HepG2 (cell line): Measurements from ENCODE around the gene PCNT. TPM values are rescaled to one million over a fixed set of nuclear protein-coding genes. Genes with fewer than 3 reads are reported as not detected.
A peak's percentile ranks its signal among the peaks of the same experiment; 100 is the strongest.

Source experiments
- GLI4 ChIP-seq: sonication (generic); formaldehyde crosslinking; IDR thresholded peaks from 2 replicates; pipeline ENCODE4 v1.5.1; 2020; ENCODE audit warnings: missing genetic modification reagents, mild to moderate bottlenecking, moderate library complexity, borderline replicate concordance
- RBFOX2 ChIP-seq: fragments of 200-400 bp; formaldehyde crosslinking; IDR thresholded peaks from 2 replicates; pipeline ENCODE4 v1.6.1; 2017; ENCODE audit warnings: low read depth, mild to moderate bottlenecking, low read length
- SIN3A ChIP-seq: IDR thresholded peaks from 2 replicates; pipeline ENCODE4 v1.6.1; 2011; ENCODE audit warnings: low read depth, mild to moderate bottlenecking, control low read depth, low read length, borderline replicate concordance
- THAP11 ChIP-seq: IDR thresholded peaks from 2 replicates; pipeline ENCODE4 v1.6.1; 2016; ENCODE audit warnings: missing biosample characterization, missing genetic modification reagents
- ZNF550 ChIP-seq: sonication (generic); formaldehyde crosslinking; IDR thresholded peaks from 2 replicates; pipeline ENCODE4 v1.4.0; 2020; ENCODE audit warnings: mild to moderate bottlenecking, missing genetic modification reagents, borderline replicate concordance
- ZNF598 ChIP-seq: sonication (generic); formaldehyde crosslinking; IDR thresholded peaks from 2 replicates; pipeline ENCODE4 v1.5.1; 2020; ENCODE audit warnings: mild to moderate bottlenecking, missing genetic modification reagents, borderline replicate concordance
- ZNF792 ChIP-seq: IDR thresholded peaks from 2 replicates; pipeline ENCODE4 v1.6.1; 2016
- polyA plus RNA-seq, 8 experiments: library from polyadenylated mRNA; depleted of rRNA in 3 of 8; stranded (reverse) in 7 of 8; unstranded in 1 of 8; fragments of >200 nt; fragmentation: Illumina TruSeq in 4 of 8; extraction: Trizol in 4 of 8; gene quantifications; 2 replicates each; pipeline versions ENCODE4 v1.2.1 to v1.2.3, GENCODE V29; 2011 to 2016; ENCODE audit warnings: low read depth in 4 of 8, missing spikeins in 1 of 8, mixed read lengths in 1 of 8; ENCODE audit not compliant: insufficient read depth in 1 of 8
- total RNA-seq, 5 experiments: library from RNA; depleted of rRNA; stranded (reverse); fragments of >200 nt; fragmentation: Illumina TruSeq; extraction: Trizol; gene quantifications; 2 replicates each; pipeline ENCODE4 v1.2.3, GENCODE V29; 2016; ENCODE audit warnings: low read depth in 1 of 5
- TF ChIP-seq, protein P1 (sequence below): sonication (generic); formaldehyde crosslinking; IDR thresholded peaks from 2 replicates; pipeline ENCODE4 v1.5.1; 2020; ENCODE audit warnings: mild to moderate bottlenecking, missing genetic modification reagents, moderate library complexity
- TF ChIP-seq, protein P2 (sequence below): sonication (generic); formaldehyde crosslinking; IDR thresholded peaks from 2 replicates; pipeline ENCODE4 v1.5.1; 2020; ENCODE audit warnings: missing genetic modification reagents, mild to moderate bottlenecking, borderline replicate concordance

Gene PCNT
- total and polyA plus RNA-seq, 2 of the 13 experiments (the other 11 are each of a cell fraction or from before 2014, with no cell fraction given) = 5.6 to 12.4 TPM

DNA sequence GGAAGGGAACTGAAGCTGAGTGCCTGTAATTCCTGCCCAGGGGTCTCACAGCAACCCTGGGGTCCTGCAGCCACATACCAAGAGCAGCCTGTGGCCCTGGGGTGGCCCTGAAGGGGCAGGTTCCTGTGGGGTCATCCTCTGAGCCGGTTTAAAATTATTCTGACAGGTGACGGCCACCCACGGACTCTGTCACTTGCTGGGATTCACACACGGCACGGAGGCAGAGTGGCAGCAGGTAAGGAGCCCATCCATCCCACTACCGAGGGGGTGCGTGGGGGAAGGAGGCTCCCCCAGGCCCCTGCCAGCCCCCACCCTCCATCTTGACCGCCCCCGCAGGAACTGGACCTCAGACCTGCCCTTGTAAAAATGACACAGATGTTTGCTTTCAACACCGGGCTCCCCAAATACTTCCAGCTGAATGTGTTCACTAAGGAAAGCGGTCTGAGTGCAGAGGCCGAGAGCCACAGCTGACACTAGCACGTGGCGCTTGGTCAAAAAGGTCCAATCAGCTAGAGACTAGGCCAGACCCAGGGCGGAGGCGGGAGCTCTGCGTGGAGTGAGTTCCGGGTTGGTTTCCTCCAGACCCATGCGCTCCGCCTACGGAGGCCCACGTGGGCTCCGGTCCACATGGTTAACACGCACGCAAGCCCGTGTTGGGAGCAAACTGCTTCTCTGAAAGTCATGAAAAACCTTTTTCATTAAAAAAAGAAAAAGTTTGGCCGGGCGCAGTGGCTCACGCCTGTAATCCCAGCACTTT is 27.8 kb upstream of the PCNT start (continued):
- TF ChIP-seq ZNF550 (CRISPR knock-in tag) (no peak), SIN3A (peak; percentile 70), THAP11 (CRISPR knock-in tag) (peak; percentile 48), ZNF598 (CRISPR knock-in tag) (peak; percentile 59; the same call in 1 of the 2 replicates), GLI4 (CRISPR knock-in tag) (no peak), ZNF792 (0 out of 2 replicates have a peak, but pooled peaks have one; percentile 33), RBFOX2 (no peak)
- TF ChIP-seq, protein P1, sequence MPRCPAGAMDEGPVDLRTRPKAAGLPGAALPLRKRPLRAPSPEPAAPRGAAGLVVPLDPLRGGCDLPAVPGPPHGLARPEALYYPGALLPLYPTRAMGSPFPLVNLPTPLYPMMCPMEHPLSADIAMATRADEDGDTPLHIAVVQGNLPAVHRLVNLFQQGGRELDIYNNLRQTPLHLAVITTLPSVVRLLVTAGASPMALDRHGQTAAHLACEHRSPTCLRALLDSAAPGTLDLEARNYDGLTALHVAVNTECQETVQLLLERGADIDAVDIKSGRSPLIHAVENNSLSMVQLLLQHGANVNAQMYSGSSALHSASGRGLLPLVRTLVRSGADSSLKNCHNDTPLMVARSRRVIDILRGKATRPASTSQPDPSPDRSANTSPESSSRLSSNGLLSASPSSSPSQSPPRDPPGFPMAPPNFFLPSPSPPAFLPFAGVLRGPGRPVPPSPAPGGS (CRISPR knock-in tag) = peak; percentile 27; the same call in 1 of the 2 replicates
- TF ChIP-seq, protein P2, sequence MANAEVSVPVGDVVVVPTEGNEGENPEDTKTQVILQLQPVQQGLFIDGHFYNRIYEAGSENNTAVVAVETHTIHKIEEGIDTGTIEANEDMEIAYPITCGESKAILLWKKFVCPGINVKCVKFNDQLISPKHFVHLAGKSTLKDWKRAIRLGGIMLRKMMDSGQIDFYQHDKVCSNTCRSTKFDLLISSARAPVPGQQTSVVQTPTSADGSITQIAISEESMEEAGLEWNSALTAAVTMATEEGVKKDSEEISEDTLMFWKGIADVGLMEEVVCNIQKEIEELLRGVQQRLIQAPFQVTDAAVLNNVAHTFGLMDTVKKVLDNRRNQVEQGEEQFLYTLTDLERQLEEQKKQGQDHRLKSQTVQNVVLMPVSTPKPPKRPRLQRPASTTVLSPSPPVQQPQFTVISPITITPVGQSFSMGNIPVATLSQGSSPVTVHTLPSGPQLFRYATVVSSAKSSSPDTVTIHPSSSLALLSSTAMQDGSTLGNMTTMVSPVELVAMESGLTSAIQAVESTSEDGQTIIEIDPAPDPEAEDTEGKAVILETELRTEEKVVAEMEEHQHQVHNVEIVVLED = peak; percentile 22; the same call in 1 of the 2 replicates
- TF ChIP-seq, all 625 proteins: peak for 98
